Left kidney (tissue), 2 donors: ENCODE measurements around the gene RAB6A. TPM values are rescaled to one million over a fixed set of nuclear protein-coding genes. Genes with fewer than 3 reads are reported as not detected.
A peak's percentile ranks its signal among the peaks of the same experiment; 100 is the strongest.
"Not testable (repeated sequence)": the region's sequence is repeated elsewhere in the genome, so short reads cannot be mapped to it uniquely, and the experiment has no call there.

Experiments
- DNase-seq: peaks from one replicate; pipeline ENCODE4 v3.0.0-alpha.2; 2013
- polyA plus RNA-seq: library from polyadenylated mRNA; unstranded; fragments of 120-200 nt; gene quantifications from one replicate; pipeline ENCODE4 v1.2.1, GENCODE V29; 2013; ENCODE audit not compliant: insufficient read length

The RAB6A gene
- polyA plus RNA-seq, 1 donor, result 115 TPM

DNA sequence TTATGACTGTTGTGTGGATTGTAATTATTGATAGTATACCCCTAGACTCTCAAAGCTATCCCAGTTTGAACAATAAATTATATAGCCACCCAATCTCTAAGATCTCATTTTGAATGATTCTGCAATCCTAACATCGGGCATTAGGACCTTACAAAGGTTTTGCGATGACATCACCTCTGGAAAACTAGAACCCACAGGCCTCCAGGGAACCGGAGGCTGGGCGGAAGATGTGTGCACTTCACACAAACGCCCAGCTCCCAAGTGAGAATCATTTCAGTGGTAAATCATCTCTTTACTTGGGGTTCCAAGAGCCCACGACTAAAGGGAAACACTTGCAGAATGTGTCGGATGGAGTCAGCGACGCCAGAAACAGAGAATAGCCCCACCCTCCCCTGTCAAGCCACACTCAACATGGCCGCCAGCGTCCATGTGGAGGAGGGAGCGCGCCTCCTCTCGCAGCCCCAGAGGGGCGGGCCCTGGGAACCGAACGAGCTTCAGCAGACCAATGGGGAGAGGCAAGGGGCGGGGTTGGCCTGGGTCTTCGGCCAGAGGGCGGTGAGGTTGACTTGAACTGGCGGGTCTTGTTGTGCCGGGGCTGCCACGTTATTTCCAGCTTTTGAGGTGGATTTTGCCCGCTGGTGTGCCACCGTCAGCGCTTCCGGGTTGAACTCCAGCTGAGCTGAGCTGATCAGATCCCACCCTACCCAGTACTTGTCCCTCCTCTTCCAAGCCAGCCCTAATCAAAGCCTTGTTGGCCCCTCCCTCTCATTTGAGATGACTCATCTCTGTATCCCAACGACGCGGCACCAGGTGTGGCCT is 18.4 kb upstream of the RAB6A start:
- peak; percentile 98 for DNase-seq

DNA sequence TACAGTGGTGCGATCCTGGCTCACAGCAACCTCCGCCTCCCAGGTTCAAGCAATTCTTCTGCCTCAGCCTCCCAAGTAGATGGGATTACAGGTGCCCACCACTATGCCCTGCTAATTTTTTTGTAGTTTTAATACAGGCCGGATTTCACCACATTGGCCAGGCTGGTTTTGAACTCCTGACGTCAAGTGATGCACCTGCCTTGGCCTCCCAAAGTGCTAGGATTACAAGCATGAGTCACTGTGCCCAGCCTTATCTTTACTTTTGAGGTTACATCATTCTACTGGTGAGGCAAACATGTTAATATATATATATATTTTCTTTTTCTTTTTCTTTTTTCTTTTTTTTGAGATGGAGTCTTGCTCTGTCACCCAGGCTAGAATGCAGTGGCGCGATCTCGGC is 9.9 kb upstream of the RAB6A start:
- DNase-seq, result not testable (repeated sequence)

DNA sequence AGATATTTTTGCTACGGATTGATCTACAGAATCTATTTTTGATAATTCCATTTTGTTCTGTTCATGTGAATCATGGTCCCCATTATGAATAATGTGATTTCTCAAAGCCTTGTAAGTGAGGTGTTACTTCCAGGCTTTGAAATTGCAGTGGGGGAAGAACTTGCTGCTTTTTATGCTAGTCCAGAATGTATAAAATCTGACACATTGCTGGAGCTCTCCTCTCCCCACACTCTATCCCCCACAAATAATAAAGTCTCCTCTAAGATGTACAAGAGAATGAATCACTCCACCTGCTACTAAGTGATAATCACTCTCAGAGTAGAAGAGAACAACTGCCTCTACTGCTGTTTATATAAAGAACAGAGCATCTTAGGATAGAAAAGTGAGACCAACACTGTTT is 5.9 kb upstream of the RAB6A start:
- no peak for DNase-seq

DNA sequence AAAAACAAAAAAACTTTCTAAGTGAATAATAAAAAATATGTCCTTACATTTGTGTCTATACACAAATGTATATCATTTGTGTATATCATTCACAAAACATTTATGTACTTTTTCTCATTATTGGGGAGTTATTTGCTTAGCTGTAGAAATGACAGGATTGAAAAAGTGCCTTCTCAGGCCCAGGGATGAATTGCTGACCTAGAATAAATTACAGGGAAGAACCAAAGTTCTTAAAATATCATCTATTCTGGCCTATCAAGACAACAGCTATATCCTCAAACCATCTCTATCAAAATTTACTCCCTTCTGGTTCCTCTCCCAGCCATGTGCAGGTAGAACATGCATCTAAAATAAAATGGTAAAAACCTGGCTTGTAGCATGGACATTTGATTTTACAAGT is 1.9 kb upstream of the RAB6A start:
- DNase-seq, result no peak

DNA sequence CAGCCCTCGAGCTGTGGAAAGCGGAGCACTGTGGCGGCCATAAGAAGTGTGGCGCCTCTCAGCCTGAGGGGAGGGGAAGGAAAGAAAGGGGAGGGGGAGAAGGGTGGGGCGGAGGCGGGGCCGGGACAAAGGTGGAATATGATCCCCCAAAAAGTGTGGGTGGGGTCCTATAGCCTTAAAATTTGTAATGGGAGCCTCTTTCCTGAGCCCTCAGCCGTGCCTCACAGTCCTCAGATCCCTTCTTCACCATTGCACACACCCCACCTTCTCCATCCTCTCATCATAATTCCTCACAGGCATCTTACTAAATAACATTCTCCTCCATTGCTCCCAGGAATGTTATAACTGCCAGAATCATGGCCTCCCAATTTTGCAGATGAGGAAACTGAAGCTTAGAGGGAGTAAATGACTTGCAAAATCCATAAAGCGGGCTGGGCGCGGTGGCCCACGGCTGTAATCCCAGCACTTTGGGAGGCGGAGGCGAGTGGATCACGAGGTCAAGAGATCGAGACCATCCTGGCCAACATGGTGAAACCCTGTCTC is 600 bp upstream of the RAB6A start:
- no peak for DNase-seq

DNA sequence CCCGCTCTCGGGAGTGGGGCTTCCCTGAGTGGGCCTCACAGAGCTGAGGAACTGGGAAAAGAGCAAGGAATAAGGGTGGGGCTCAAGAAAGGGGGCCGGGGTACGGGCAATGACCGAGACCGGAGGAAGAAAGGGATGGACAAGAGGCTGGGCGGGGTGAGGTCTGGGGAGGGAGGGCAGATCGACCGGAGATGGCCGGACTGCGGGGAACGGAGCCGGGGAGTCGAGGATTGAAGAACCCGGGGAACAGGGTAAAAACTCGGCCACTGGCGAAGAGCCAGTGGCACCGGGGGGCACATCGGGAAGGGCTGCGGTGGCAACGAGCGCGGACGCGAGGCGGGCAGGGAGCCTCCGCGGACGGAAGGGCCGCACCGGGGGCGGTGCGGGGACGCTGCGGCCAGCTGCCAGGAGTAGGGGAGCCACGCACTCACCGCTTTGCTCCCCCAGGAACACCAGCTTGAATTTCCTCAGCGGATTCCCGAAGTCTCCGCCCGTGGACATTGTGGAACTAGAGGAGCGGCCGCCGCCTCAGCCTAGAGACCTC is 667 bp downstream of the RAB6A start:
- no peak for DNase-seq

DNA sequence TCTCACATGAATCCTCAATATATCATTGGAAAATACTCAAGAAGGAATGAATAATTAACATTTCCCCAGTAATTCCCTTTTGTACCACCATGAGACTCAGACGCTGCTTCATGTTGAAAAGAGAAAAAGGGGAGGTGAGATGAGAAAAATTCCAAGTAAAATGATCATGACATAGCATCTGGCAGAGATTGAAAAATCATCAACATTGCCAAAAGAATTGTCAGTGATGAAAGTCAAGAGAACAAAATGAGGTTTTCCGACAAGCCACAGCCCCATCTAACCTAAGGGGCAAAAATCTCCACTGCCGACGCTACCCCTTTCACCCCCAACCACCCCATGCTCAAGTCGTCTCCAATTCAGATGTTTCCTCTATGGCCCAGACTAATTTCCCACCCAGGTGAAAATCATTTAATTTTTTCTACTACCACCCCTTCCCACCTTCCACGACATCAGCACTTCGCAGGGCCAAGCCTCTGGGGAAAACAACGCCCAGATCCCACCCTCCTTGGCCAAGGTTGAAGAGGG is 1.2 kb downstream of the RAB6A start:
- DNase-seq, result peak; percentile 39

DNA sequence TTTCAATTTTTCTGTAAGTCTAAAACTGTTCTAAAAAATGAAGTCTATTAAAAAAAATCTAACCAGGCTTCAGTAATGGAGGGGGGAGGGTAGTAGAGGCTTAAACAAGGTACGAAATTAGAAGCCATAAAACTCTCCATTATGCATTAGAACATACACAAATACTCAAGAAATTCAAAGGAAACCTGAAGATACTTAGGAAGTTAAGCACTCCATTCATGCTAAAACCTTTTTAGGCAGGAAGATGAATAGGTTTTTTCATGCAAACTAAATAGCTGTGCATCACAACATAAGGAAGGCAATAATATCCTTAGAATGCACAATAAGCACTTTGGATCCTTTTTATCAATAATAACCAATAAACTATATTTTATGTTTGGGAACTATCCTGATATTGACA is 2.4 kb downstream of the RAB6A start:
- no peak for DNase-seq

DNA sequence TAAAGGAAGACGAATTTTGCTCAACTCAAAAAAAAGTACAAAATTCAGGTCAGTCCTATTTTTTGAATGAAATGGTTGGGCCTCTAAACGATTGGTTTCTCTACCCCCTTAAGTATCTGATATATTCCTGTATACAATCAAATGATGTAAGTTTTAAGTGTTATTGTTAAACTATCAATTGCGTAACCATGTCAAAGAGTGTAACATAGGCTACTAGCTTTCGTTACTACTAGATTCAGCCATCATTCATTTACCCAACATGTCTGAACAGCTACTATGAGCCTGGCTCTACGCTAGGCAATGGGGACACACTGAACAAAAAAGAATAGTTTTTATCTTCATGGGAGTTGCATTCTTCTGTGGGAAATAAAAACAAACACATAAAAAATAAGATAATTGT is 3.3 kb downstream of the RAB6A start:
- no peak for DNase-seq

DNA sequence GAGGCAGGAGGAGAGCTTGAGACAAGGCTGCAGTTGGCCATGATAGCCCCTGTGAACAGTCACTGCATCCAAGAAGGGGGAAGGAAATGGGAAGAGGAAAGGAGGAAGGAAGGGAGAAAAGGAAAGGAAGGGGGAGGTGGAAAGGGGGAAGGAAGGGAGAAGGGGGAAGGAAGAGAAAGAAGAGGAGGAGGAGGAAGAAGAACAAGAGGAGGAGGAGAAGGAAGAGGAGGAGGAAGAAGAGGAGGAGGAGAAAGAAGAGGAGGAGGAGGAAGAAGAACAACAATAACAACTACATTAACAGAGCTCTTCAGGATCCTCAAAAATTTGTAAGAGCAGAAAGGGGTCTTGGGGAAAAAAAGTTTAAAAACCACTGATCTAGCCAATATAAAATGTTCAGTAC is 5.2 kb downstream of the RAB6A start:
- DNase-seq, result no peak

DNA sequence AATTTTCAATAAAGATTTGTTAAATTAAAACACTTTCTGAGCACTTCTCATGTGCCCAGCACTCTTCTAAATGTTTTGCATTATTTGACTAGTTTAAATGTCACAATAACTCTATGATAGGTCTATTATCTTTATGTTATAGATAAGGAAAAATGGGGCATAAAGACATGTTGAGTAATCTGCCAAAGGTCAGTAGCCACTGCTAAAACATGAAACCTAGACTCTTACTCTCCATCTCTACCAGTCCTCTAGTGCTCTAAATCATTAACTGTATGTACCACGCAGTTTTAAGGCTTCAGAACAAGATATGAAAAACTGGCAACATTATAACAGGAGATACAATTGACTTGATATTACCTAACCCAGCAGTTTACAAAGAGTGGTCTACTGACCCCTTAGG is 6.9 kb downstream of the RAB6A start:
- DNase-seq, result no peak

DNA sequence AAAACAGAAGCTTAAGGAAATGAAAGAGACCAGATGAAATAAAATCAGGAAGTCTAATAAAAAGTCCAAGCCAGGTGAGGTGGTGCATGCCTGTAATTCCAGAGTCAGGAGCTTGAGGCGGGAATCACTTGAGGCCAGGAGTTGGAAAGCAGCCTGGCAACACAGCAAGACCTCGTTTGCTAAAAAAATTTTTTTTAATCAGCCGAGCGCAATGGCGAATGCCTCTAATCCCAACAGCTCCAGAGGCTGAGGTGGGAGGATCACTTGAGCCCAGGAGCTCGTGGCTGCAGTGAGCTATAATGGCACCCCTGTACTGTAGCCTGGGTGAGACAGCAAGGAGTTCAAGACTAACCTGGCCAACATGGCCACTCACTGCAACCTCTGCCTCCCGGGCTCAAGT is 8.0 kb downstream of the RAB6A start:
- DNase-seq, result no peak

DNA sequence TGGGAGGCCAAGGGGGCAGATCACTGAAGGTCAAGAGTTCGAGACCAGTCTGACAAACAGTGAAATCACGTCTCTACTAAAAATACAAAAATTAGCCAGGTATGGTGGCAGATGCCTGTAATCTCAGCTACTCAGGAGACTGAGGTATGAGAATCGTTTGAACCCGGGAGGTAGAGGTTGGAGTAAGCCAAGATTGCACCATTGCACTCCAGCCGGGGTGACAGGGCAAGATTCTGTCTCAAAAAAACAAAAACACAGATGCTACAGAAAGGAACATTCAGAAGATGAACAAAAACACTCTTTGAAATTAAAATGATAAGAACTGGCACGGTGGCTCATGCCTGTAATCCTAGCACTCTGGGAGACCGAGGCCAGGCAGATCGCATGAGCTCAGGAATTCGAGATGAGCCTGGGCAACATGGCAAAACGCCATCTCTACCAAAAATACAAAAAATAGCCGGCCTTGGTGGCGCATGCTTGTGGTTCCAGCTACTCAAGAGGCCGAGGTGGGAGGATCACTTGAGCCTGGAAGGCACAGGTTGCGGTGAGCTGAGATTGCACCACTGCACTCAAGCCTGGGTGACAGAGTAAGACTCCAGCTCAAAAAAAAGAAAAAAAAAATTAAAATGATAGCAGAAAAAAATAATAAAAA is 8.5 kb downstream of the RAB6A start:
- no peak for DNase-seq

DNA sequence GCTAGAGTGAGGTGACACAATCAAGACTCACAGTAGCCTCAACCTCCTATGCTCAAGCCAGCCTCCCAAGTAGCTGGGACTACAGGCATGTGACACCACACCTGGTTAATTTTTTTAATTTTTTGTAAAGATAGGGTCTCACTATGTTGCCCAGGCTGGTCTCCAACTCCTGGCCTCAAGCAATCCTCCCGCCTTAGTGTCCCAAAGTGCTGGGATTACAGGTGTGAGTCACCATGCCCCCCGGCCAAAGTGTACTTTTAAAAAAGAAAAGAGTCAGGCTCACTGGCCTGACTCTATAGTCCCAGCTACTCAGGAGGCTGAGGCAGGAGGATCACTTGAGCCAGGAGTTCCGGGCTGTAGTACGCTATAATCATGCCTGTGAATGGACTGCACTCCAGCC is 10.0 kb downstream of the RAB6A start:
- not testable (repeated sequence) for DNase-seq

DNA sequence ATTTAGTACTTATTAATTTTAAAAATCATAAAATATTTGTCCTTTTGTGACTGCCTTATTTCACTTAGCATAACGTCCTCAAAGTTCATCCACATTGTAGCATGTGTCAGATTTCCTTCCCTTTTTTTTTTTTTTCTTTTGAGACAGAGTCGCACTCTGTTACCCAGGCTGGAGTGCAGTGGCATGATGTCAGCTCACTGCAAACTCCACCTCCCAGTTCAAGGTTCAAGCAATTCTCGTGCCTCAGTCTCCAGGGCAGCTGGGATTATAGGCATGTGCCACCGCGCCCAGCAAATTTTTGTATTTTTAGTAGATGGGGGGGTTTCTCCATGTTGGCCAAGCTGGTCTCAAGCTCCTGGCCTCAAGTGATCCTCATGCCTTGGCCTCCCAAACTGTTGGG is 10.6 kb downstream of the RAB6A start:
- DNase-seq, result no peak

DNA sequence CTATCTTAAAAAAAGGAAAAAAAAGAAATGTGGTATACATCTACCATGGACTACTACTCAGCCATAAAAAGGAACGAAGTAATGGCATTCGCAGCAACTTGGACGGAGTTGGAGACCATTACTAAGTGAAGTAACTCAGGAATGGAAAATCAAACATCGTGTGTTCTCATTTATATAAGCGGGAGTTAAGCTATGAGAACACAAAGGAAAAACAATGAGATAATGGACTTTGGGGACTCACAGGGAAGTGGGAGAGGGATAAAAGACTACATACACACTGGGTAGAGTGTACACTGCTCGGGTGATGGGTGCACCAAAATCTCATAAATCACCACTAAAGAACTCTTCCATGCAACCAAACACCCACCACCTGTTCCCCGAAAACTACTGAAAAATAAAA is 11.8 kb downstream of the RAB6A start:
- no peak for DNase-seq

DNA sequence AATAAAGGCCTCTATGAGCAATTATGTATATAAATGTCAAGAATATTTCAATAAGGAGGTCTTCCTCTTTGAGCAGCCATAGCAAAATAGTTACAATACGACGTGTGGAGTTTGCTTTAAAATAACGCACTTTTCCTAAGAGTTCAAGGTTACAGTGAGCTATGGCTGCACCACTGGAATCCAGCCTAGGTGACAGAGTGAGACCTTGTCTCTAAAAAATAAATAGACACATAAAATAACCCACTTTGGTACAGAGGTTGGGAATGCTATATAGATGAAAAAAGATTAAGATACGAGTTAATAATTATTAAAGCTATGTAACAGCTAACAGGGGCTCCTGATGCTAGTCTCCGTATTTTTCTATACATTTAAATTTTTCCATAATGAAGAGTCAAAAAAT is 12.6 kb downstream of the RAB6A start:
- no peak for DNase-seq

DNA sequence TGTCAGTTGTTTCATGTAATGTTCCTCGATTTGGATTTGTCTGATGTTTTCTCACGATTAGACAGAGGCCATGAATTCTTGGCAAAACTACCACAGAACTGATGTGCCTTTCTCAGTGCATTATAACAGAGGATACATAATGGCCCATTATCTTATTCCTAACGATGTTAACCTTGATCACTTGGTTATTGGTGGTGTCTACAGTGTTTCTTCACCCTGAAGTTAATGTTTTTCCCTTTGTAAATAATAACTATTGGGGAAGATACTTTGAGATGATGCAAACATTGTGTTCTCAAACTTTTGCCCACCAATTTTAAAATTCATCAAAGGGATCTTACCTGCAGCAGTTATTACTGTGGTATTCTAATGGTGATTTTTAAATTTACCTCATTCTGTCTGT is 13.1 kb downstream of the RAB6A start:
- no peak for DNase-seq

DNA sequence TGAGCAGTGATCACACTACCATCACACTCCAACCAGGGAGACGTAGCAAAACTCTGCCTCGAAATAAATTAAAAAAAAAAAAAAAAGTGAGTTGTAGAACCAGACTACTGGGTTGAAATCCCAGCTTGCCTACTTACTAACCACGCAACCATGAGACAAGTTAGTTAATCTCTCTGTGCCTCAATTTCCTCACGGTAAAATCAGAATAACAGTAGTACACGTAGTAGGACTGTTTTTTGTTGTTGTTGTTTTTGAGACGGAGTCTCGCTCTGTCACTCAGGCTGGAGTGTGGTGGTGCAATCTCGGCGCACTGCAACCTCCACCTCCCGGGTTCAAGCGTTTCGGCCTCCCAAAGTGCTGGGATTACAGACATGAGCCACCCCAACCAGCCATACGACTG is 14.2 kb downstream of the RAB6A start:
- DNase-seq, result no peak

DNA sequence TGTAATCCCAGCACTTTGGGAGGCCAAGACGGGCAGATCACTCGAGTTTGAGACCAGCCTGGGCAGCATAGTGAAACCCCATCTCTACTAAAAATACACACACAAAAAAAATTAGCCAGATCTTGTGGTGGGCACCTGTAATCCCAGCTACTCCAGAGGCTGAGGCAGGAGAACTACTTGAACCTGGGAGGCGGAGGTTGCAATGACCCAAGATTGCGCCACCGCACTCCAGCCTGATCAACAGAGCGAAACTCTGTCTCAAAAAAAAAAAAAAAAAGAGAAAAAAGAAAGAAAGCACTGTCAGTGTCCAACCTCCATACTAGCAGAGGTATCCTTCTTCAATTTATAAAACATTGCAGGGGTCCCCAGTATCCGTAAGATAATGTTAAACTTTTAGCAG is 17.8 kb downstream of the RAB6A start:
- DNase-seq, result no peak

DNA sequence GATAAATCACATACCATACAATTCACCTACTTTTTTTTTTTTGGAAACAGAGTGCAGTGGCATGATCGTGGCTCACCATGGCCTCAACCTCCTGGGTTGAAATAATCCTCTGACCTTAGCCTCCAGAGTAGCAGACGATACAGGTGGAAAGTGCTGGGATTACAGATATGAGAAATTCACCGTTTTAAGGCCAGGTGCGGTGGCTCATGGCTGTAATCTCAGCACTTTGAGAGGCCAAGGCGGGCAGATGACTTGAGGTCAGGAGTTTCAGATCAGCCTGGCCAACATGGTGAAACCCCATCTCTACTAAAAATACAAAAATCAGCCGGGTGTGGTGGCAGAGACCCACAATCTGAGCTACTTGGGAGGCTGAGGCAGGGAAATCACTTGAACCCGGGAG is 24.9 kb downstream of the RAB6A start:
- DNase-seq, result not testable (repeated sequence)

DNA sequence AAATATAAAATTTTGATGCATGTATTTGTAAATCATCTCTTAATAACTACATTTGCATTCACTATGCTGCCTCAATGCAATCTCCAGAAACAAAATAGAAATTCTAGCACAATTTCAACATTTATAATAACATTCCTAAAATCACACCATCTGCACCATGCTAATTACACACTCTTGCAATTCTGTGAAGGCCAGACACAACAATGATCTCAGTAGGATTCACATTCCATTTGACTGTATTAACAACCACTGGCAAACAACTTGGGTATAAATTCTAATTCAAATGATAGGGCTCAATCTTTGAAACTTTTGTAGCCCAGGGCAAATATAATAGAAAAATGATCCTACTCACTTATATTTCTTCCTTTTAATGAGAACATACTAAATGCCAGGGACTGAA is 25.9 kb downstream of the RAB6A start:
- DNase-seq, result no peak

DNA sequence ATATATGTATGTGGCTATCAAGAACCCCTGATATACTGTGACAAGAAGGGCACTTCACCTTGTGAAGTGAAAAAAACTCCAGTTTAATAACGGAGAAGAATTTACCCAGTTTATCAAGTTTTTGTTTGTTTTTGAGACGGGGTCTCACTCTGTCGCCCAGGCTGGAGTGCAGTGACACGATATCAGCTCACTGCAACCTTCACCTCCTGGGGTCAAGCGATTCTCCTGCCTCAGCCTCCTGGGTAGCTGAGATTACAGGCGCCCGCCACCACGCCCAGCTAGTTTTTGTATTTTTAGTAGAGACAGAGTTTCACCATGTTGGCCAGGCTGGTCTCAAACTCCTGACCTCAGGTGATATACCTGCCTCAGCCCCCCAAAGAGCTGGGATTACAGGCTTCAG is 26.9 kb downstream of the RAB6A start:
- DNase-seq, result not testable (repeated sequence)
